ENCODE results near the gene OLR1.

- TF ChIP-seq CTCF (conservative IDR thresholded peaks at IDR 0.05; ENCODE audit: low read length) (no peak), EZH2phosphoT487 (IDR thresholded peaks at IDR 0.05; ENCODE audit: borderline replicate concordance) (no peak)
Measured at GRCh38 chr12:10165421-10165820, 6.5 kb downstream of the OLR1 start.

All from Loucy (cell line).